Gastroesophageal sphincter (tissue), 4 donors: ENCODE results near the gene ANO2. TPM values are rescaled to one million over a fixed set of nuclear protein-coding genes. Genes with fewer than 3 reads are reported as not detected.

ENCODE experiments used
- ATAC-seq: fragments of 150-250 bp; one replicate; pipeline ENCODE4 v1.9.1; 2016; ENCODE audit warnings: mild to moderate bottlenecking, moderate library complexity
- H3K27ac ChIP-seq, 4 donors: fragments of 200-600 bp; sonication (generic) in 3 of 4; 1 replicate in 3 of 4; 2 replicates in 1 of 4; pipeline ENCODE4 v1.5.1; 2016 to 2019
- H3K27me3 ChIP-seq: fragments of 200-600 bp; sonication (generic); one replicate; pipeline ENCODE4 v1.5.1; 2019
- H3K36me3 ChIP-seq, 2 donors: fragments of 200-600 bp; sonication (generic); one replicate each; pipeline ENCODE4 v1.5.1; 2019; ENCODE audit warnings: control low read depth in 1 of 2
- H3K4me1 ChIP-seq, 3 donors: fragments of 200-600 bp; sonication (generic); 1 replicate in 2 of 3; 2 replicates in 1 of 3; pipeline ENCODE4 v1.5.1; 2016 to 2019; ENCODE audit warnings: control low read depth in 2 of 3
- H3K4me3 ChIP-seq, 2 donors: fragments of 200-600 bp; sonication (generic); one replicate each; pipeline ENCODE4 v1.5.1; 2019; ENCODE audit warnings: mild to moderate bottlenecking in 1 of 2, moderate library complexity in 1 of 2
- H3K9me3 ChIP-seq, 3 donors: fragments of 200-600 bp; sonication (generic); one replicate each; pipeline ENCODE4 v1.5.1; 2017 to 2019; ENCODE audit warnings: control low read depth in 2 of 3
- EP300 ChIP-seq: sonication (generic); formaldehyde crosslinking; IDR thresholded peaks from one replicate; pipeline ENCODE4 v1.6.1; 2017; ENCODE audit warnings: antibody characterized with exemption, mild to moderate bottlenecking
- POLR2A ChIP-seq, 2 donors: fragments of 450-650 bp; IDR thresholded peaks; one replicate each; pipeline ENCODE4 v1.6.1; 2017; ENCODE audit warnings: antibody characterized with exemption in 2 of 2, mild to moderate bottlenecking in 2 of 2, moderate library complexity in 1 of 2
- POLR2AphosphoS5 ChIP-seq: sonication (generic); formaldehyde crosslinking; IDR thresholded peaks from one replicate; pipeline ENCODE4 v1.6.1; 2017; ENCODE audit warnings: antibody characterized with exemption
- WGBS, 2 donors: methylation state at CpG; one replicate each; pipeline ENCODE4 v1.1.5; 2018; ENCODE audit warnings: low coverage in 1 of 2; 5-methylcytosine and 5-hydroxymethylcytosine counted together
- total RNA-seq, 4 donors: library from RNA; depleted of rRNA; stranded (reverse); fragments of >200 nt; gene quantifications; one replicate each; pipeline ENCODE4 v1.1.0, GENCODE V29; 2016
- TF ChIP-seq, protein P1 (sequence below), 4 experiments: fragments of 200-600 bp in 2 of 4; fragments of 450-650 bp in 2 of 4; sonication (generic) in 1 of 4; IDR thresholded peaks; one replicate each; pipeline ENCODE4 v1.5.1; 2017 to 2019; ENCODE audit warnings: antibody characterized with exemption in 4 of 4, mild to moderate bottlenecking in 2 of 4, moderate library complexity in 2 of 4

ANO2 gene
- total RNA-seq, 4 donors from 2014 or later, result 3.1 to 10.9 (median 6.7) TPM

DNA sequence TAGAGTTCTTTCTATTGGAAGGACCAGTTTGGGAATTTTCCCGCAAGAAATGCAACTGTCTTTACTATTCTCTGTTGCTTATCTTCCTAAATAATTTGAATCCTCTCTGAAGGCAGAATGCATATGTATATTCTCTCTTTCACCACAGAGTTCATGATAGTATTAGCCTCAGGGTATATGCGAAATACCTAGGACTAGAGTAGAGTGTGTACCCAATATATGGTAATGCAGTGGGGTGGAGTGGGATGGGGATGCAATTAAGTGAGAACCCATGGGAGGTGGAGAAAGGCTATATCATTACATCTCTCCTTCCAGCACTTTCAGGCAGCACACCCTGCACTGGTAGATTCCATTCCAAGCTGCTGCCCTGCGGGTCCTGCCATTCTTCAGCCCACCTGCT, 207.3 kb downstream of the ANO2 start:
- H3K27ac ChIP-seq, result no peak overlapping the region
- WGBS, 2 donors, result 96 to 100% methylated on average over 2 of the region's 3 CpGs
- H3K4me1 ChIP-seq, result no peaks in the 10 kb centered on the region
- ATAC-seq, result no peak
- H3K27me3 ChIP-seq, result no peaks in the 10 kb centered on the region
- TF ChIP-seq, protein P1, sequence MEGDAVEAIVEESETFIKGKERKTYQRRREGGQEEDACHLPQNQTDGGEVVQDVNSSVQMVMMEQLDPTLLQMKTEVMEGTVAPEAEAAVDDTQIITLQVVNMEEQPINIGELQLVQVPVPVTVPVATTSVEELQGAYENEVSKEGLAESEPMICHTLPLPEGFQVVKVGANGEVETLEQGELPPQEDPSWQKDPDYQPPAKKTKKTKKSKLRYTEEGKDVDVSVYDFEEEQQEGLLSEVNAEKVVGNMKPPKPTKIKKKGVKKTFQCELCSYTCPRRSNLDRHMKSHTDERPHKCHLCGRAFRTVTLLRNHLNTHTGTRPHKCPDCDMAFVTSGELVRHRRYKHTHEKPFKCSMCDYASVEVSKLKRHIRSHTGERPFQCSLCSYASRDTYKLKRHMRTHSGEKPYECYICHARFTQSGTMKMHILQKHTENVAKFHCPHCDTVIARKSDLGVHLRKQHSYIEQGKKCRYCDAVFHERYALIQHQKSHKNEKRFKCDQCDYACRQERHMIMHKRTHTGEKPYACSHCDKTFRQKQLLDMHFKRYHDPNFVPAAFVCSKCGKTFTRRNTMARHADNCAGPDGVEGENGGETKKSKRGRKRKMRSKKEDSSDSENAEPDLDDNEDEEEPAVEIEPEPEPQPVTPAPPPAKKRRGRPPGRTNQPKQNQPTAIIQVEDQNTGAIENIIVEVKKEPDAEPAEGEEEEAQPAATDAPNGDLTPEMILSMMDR (IDR thresholded peaks at IDR 0.05), result no peak
- TF ChIP-seq POLR2AphosphoS5 (no peak), EP300 (no peak), POLR2A (IDR thresholded peaks at IDR 0.05) (no peak)
- H3K4me3 ChIP-seq, result no peak overlapping the region
- no peaks in the 10 kb centered on the region for H3K36me3 ChIP-seq
- no peaks in the 10 kb centered on the region for H3K9me3 ChIP-seq

GRCh38 chr12:5736527-5736926, 208.5 kb downstream of the ANO2 start:
- ATAC-seq, result no peak
- 85 to 86% methylated on average over 1 to 5 of the region's 5 CpGs for whole genome bisulfite sequencing, 2 donors

DNA sequence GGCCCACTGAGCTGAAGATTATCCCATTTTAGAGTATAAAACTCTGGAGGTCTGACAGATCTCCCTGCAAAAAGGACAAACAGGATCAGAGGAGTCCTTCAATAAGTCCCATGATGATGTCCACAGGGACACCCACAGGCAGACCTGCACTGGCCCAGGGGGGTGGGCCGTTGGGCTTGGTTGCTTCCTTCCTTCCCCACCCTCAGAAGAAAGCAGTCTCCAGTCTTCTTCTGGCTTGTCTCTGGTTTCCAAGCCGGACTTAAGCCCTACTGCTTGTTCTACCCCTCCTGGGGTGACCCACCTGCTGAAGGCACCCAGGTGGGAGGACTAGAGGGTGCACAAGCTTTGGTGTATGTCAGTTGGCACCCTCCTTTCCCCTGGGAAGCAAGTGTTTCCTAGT, 209.0 kb downstream of the ANO2 start:
- no peaks in the 10 kb centered on the region for H3K27me3 ChIP-seq

More at GRCh38 chr12:5736527-5736926, 208.5 kb downstream of the ANO2 start:
- no peak overlapping the region for H3K27ac ChIP-seq
- no peaks in the 10 kb centered on the region for H3K36me3 ChIP-seq
- no peak for TF ChIP-seq POLR2A (IDR thresholded peaks at IDR 0.05)
- TF ChIP-seq EP300, result no peak
- TF ChIP-seq, protein P1 (IDR thresholded peaks at IDR 0.05), result no peak
- no peak for TF ChIP-seq POLR2AphosphoS5
- H3K4me1 ChIP-seq, result no peaks in the 10 kb centered on the region
- no peaks in the 10 kb centered on the region for H3K27me3 ChIP-seq
- no peak overlapping the region for H3K4me3 ChIP-seq
- no peaks in the 10 kb centered on the region for H3K9me3 ChIP-seq

GRCh38 chr12:5733916-5734315, 211.1 kb downstream of the ANO2 start:
- no peak overlapping the region for H3K27ac ChIP-seq
- no peak for ATAC-seq

More for the DNA sequence above, 209.0 kb downstream of the ANO2 start:
- 77% methylated on average over 2 of the region's 2 CpGs; no CpG with 5 or more reads in 1 of the 2 donors for WGBS, 2 donors
- ATAC-seq, result no peak
- TF ChIP-seq EP300 (no peak), POLR2AphosphoS5 (no peak)
- Histone ChIP-seq H3K36me3 (no peaks in the 10 kb centered on the region), H3K27ac (no peak overlapping the region), H3K9me3 (no peaks in the 10 kb centered on the region), H3K4me1 (no peaks in the 10 kb centered on the region), H3K4me3 (no peak overlapping the region)

DNA sequence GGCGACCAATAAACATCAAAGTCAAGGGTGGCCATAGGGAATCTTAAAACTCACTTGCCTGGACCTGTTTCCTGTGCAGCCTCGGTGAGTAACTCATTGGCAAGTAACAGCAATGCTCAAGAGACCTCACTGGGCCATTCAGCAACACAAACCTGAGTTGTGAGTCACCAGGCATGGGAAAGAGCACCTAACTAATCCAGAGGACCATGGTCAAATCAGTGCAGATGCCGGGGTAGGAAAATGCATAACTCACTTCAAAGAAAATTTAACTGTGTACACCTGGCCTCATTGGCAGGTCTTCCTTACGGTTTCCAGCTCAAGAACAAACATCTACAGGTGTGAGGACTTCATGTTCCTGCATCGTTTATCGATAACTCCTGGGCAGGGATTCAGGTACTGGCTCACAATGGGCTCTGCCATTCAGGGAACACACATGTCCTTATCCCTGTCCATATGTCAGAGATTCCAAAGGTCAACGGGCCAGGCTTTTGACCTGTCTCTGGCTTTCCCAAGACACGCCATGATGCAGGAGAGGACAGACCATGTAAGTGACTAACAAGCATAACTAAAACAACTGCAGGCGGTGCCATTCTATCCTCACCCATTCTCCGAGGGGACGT, 211.8 kb downstream of the ANO2 start:
- no peak overlapping the region for H3K4me3 ChIP-seq
- H3K4me1 ChIP-seq, result no peaks in the 10 kb centered on the region
- no peak overlapping the region for H3K27ac ChIP-seq
- no peak for ATAC-seq
- no peak for TF ChIP-seq POLR2A (IDR thresholded peaks at IDR 0.05)
- TF ChIP-seq EP300, result no peak
- TF ChIP-seq, protein P1 (IDR thresholded peaks at IDR 0.05), result no peak
- no peak for TF ChIP-seq POLR2AphosphoS5
- WGBS, 2 donors, result 93 to 98% methylated on average over 6 to 7 of the region's 11 CpGs
- H3K9me3 ChIP-seq, result no peaks in the 10 kb centered on the region
- no peaks in the 10 kb centered on the region for H3K36me3 ChIP-seq
- no peaks in the 10 kb centered on the region for H3K27me3 ChIP-seq

More at GRCh38 chr12:5733916-5734315, 211.1 kb downstream of the ANO2 start:
- TF ChIP-seq POLR2A (IDR thresholded peaks at IDR 0.05) (no peak), EP300 (no peak), POLR2AphosphoS5 (no peak)
- TF ChIP-seq, protein P1 (IDR thresholded peaks at IDR 0.05), result no peak
- H3K4me3 ChIP-seq, result no peak overlapping the region
- 59 to 82% methylated on average over 5 of the region's 5 CpGs for WGBS, 2 donors
- H3K36me3 ChIP-seq, result no peaks in the 10 kb centered on the region
- H3K27me3 ChIP-seq, result no peaks in the 10 kb centered on the region
- no peaks in the 10 kb centered on the region for H3K9me3 ChIP-seq
- no peaks in the 10 kb centered on the region for H3K4me1 ChIP-seq
